COLO829 (cell line): ENCODE data around the gene ZNF10.

ENCODE experiments used
- DNase-seq: peaks from one replicate; pipeline ENCODE4 v3.0.0; 2012; ENCODE audit warnings: low spot score

The ZNF10 gene

DNA sequence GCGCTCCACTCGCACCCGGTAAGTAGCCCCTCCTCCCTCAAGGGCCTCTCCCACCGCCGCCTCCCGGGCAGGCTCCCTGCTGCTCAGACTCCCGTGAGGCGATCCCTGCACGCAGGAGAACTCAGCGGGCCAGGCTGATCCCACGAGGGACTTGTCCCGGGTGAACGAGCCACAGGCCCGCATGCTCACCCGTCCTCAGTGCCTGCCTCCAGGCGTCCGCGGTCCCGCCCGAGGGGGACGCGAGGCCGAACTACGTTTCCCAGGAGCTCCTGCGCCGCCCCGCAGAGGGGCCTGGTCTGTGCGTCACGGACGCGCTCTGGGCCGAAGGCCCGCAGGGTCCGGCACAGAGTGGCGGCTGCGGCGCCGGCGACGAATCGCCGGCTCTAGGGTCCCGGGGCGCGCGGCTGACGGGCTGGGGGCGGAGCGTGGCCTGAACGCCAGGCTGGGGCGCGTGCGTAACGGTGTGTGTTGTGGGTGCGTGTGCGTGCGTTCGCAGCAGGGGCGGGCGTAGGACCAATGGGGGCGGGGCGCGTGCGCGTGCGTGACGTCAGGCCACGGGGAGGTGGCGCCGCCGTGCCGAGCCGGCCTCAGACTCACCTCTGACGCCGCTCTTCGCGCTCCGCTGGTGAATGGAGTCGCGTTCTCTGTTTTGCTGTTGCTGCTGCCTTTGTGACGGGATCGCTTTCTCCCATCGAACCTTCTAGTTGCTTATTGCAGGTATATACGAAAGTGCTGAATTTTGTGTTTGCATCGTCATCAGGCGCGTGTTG is at the start of gene ZNF10, which contains the start of gene ZNF891:
Gene ZNF10, plus strand, starts transcription at position 590 of the 770 bp plus-strand sequence. CDS start 13,866 bp downstream, outside the sequence.
Gene ZNF891, minus strand, starts transcription at position 237 of the 770 bp plus-strand sequence. CDS start 8,356 bp downstream, outside the sequence.
- peak; percentile 73 for DNase-seq

DNA sequence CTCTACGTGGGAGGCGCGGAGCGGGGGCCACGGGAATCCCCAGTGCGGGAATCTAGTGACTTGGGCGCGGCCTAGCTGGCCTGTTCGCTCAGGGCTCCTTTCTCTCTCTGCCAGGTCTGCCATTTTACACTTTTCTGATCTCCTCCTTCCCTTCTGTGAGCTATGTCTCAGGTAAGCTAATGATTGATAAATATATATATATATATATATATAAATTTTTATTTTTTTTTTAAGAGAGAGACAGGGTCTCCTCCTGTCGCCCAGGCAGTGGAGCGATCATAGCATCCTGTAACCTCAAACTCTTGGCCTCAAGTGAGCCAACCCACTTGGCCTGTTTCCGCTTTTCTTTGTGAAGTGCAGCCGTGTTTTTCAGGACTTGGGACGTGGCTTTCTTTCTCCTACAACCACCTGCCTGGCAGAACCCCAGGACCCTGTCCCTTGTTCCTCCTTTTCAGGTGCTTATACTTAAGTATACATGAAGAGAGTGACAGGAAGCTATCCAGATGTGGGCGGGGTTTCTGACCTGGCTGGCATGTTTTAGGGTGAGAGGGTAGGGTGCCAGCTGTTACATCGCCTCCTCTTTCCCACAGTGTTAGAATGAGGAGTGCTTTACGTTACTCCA is 49.2 kb upstream of the ZNF10 start:
- peak; percentile 7 for DNase-seq

DNA sequence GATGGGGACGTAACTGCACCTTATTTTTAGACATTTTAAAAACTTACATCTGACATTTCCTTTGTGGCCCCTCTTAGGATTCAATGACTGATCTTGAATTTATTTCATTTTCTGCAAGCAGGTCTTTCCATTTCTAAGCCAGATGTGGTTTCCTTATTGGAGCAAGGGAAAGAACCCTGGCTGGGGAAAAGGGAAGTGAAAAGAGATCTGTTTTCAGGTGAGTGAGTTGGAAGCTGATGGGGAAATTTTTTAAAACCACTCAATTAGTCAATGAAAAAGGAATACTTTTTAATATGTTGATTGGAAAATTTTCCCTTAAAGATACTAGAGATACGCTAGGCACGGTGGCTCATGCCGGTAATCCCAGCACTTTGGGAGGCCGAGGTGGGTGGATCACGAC is 47.1 kb upstream of the ZNF10 start:
- DNase-seq = no peak

DNA sequence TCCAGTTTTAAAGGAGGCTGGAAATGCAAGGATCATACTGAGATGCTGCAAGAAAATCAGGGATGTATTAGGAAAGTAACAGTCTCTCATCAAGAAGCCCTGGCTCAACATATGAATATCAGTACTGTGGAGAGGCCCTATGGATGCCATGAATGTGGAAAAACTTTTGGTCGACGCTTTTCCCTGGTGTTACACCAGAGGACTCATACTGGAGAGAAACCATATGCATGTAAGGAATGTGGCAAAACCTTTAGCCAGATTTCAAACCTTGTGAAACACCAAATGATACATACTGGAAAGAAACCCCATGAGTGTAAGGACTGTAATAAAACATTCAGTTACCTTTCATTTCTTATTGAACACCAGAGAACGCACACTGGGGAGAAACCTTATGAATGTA is 24.8 kb upstream of the ZNF10 start:
- no peak for DNase-seq

DNA sequence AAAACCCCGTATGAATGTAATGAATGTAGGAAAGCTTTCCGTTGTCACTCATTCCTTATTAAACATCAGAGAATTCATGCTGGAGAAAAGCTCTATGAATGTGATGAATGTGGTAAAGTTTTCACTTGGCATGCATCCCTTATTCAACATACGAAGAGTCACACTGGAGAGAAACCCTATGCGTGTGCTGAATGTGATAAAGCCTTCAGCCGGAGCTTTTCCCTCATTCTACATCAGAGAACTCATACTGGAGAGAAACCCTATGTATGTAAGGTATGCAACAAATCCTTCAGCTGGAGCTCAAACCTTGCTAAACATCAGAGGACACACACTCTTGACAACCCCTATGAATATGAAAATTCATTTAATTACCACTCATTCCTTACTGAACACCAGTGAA is 24.2 kb upstream of the ZNF10 start:
- no peak for DNase-seq

DNA sequence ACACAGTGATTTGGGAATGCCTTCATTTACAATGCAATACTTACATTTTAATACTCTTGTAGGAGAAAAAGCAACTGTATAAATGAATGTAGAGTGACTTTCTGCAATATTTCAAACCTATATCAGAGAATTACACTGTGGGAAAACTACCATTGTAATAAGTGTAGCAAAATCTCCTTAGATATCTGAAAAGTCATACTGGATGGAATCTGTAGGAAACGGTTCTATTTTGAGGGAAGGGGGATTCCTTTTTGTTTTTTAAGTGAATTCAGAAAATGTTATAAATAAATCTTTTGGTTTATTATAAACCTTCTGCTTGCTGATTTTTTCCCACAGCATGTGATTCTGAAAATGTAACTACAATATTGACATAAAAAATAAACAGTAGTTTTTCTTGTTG is 23.3 kb upstream of the ZNF10 start:
- DNase-seq = no peak

DNA sequence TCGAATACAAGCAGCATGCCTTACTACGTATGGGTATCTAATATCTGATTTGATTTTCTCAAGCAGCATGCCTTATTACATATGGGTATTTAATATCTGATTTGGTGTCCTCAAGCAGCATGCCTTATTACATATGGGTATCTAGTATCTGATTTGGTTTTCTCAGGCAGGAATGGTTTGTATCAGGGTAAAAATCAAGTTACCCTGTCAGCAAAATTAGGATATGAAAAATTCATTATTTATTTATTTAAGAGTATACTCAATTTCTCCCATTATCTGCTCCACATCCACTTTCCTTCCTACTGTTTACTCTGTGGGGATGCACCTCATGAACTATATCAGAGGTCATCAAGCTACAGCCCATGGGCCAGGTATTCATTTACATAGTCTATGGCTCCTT is 22.3 kb upstream of the ZNF10 start:
- no peak for DNase-seq

DNA sequence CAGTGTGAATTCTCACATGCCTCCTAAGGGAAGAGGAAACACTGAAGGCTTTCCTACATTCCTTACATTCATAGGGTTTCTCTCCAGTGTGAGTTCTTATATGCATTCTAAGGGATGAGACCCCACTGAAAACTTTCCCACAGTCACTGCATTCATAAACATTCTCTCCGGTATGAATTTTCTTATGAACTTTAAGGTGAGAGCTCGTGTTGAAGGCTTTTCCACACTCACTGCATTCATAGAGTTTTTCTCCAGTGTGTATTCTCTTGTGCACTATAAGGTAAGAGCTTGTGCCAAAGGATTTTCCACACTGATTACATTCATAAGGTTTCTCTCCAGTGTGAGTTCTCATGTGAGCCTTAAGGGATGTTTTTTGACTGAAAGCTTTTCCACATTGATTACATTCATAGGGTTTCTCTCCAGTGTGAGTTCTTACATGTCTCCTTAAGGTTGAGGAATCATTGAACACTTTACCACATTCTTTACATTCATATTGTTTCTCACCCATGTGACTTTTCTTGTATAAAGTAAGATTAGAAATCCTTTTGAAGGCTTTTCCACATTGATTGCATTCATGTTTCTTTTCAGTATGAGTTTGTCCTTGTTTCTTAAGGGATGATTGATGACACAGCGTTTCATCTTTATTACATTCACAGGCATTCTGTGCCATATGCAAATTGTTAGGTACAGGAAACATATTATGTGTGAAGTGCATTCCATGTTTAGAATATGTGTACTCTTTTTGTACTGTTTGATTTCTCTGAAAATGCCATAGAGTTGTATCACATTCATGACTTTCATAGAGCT is 9.8 kb upstream of the ZNF10 start:
- no peak for DNase-seq

DNA sequence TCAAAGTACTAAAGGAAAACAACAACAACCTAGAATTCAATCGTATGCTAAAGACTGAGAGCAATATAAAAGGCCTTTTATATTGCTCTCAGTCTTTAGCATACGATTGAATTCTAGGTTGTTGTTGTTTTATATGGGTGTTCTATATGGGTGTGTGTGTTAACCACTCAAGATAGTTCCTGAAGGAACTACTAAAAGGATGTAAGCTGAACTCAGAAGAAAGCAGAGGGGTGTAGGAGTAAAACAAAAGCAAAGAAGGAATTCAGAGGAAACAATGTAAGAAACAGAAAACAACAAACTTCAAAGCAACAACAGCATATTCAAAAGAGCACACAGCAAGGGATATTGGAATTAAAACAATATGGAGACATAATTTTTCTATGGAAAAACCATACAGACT is 5.8 kb upstream of the ZNF10 start:
- DNase-seq = no peak

DNA sequence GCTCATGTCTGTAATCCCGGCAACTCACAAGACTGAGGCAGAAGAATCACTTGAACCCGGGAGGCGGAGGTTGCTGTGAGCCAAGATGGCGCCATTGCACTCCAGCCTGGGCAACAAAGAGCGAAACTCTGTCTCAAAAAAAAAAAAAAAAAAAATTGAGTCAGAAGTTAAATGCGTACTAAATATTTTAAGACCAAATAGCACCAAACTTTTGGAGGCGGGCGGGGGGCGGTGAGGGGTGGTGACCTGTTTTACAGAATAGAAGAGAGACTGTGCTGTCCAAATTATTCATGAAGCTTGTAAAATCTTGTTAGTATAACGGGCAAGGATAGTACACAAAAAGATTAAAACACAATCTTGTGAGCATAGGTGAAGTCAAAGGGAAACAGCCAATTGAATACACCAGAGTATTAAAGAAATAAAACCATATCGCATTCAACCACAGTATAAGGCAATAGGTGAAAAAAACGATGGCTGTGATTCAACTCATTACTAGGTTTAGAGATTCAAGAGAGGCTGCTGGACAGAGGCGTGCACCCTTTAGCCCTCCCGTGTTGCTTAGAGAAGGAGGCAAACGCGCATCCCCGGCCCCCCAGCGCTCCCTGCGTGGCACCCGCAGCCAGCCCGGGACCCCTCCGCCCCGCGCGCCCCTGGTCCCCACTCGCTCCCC is 924 bp upstream of the ZNF10 start:
- DNase-seq = no peak

DNA sequence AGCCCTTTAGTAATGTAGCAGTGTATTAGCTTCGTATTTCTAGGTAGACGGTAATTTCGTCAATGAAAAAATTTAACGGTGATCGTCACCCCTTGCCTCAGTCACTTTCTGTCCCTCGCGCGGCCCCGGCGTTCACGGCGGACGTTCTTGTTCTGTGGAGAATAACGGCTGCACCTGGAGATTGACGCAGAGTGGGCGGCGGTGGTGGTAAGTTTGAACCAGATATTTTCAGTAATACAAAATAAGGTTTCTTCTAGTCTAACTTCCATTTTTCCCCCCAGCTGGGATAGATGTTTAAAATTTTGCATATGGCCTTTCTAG is 341 bp downstream of the ZNF10 start:
- no peak for DNase-seq

DNA sequence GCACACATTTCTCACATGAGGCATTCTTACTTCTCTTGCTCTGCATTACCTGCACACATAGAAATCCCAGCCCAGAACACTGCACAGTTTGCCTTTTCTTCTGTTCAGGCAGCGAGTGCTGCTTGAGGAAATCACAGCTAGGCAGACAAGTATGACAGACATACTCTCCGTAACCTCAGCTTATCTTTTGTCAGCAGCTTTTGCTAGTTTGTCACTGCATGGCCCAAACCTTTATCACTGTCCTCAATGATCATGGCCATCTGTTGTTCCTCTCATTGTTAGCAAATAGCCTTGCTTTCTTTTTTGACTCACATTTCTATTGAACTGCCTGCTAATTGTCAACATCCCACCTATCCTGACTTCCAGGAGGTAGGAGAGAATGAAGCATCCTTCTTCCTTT is 5.3 kb downstream of the ZNF10 start:
- DNase-seq = no peak

DNA sequence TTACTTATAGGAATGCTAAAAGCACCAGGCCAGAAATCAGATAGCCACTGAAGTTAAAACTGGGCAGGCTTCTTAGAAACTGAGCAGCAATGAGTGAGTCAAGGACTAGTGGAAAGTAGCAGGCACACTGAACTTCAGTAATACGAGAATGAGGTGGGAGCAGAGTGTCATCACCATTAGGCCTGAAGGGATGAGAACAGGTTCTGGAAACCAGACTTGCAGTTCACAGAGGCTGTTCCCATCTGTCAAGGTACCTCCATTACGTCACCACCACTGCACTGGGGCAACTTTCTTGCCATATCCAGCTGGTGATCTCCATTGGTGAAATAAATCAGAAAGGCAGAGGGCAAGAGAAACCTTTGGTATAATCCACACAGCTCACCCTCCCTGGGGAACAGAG is 15.6 kb downstream of the ZNF10 start:
- no peak for DNase-seq

DNA sequence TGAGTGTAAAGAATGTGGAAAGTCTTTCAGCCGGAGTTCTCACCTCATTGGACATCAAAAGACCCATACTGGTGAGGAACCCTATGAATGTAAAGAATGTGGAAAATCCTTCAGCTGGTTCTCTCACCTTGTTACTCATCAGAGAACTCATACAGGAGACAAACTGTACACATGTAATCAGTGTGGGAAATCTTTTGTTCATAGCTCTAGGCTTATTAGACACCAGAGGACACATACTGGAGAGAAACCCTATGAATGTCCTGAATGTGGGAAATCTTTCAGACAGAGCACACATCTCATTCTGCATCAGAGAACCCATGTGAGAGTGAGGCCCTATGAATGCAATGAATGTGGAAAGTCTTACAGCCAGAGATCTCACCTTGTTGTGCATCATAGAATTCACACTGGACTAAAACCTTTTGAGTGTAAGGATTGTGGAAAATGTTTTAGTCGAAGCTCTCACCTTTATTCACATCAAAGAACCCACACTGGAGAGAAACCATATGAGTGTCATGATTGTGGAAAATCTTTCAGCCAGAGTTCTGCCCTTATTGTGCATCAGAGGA is 25.8 kb downstream of the ZNF10 start:
- no peak for DNase-seq

DNA sequence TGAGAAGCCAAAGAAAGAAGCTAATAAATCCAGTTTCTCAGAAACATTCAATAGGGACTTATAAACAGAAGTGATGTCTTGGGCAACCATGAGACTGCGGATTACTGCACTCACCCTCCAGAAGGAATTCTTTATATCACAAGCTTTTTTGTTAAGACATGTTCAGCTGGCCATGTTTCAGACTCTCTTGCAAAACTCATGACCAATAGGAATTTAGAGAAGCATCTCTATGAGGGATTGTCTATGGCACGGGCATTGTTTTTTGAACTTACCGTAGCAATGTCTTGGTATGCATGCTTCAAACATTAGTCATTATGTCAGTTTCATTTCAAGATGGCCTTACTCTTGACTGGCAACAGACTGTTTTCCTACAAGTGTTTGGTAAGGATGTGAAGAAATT is 35.3 kb downstream of the ZNF10 start:
- no peak for DNase-seq

DNA sequence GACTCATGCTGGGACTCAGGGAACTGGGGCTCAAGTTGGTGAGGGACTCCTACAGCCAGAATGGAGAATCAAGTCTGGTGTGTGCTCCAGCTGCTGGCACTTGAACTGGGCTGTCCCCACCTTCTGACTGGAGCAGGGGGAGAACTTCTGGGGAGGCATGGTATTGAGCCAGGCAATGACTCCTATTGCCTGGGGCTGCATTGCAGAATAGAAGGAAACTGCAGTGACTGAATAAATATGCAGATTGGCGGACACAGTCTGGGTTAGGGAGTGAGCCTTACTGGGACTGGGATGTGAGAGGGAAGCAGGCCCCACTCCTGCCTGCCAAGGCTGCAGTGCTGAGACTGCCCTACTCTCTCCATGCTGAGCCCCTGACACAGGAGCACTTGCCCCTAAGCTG is 42.1 kb downstream of the ZNF10 start:
- DNase-seq = no peak

DNA sequence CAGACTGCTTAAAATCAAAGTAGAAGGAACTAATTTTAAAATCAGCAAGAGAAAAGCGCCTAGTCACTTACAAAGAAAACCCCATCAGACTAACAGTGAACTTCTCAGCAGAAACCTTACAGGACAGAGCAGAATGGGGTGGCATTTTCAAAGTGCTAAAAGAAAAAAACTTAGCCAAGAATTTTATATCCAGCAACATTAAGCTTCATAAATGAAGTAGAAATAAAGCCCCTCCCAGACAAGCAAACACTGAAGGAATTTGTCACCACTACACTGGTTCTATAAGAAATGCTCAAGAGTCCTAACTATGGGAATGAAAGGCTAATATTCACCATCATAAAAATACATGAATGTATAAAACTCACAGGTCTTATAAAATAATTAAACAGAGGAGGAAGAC is 44.5 kb downstream of the ZNF10 start:
- DNase-seq = no peak

DNA sequence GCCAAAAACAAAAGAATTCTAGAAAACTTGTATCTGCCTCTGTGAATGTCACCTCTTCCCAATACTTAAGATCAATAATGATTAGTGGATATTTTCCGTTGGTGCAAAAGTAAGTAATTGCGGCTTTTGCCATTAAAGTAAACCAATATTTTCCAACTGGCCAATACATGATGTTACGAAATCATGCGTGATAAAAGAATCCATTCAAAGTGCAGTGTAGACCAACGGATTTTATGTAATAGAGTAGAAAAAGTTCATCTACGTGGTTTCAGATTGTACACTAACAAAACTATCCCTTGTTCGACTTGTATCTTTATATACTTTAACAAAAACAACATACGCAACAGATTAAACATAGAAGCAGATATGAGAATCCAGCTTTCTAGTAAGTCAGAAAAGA is 50.2 kb downstream of the ZNF10 start:
- DNase-seq = no peak

DNA sequence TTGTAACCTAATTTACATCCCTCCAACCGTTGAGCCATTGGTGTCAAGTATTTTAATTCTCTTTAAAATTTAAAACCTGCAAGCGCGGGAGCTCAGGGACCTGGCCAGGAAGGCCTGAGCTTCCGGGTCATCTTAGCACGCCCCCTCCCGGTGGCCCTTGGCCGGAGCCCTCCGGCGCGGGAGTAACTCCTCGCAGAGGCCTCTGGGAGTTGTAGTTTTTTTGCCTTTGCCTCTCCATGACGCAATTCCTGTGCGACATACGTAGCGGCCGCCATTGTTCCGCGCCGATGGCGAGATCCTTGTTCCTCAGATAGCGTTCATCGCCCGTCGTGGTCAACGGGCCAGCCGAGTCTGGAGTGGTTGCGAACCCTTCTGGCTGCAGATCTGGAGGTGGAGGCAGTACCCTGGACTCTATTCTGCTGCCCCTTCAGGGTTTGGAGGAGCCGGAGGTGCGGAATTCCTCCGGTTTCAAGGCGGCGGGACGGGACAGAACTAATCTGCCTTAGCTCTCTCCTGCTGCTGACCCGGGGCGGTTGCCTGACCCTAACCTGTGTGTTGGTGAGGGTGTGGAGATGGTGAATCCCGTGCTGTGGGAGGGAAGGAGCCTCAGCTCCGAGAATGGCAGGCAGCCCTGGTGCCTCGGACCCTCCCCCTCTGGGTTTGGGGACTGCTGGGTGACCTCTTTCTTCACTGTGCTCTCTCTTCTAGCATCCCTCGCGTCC is 51.0 kb downstream of the ZNF10 start, which contains the start of gene ZNF268:
Gene ZNF268, plus strand, starts transcription at position 258 of the 722 bp plus-strand sequence. CDS start 503 bp downstream, outside the sequence.
- peak; percentile 97 for DNase-seq

DNA sequence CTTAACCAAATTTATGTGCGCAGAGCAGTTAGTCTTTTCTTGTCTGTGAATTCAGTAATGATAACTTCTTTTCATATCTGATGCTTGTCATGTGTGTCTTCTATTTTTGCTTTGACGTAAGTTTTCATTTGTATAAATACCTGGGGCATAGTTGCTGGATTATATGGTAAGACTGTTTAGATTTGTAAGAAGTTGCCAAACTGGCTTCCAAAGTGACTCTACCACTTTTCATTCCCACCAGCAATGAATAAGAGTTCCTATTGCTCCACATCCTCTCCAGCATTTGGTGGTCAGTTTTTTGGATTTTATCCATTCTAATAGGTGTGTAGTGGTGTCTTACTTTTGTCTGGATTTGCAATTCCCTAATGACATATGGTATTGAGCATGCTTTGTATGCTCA is 59.7 kb downstream of the ZNF10 start:
- DNase-seq = no peak

DNA sequence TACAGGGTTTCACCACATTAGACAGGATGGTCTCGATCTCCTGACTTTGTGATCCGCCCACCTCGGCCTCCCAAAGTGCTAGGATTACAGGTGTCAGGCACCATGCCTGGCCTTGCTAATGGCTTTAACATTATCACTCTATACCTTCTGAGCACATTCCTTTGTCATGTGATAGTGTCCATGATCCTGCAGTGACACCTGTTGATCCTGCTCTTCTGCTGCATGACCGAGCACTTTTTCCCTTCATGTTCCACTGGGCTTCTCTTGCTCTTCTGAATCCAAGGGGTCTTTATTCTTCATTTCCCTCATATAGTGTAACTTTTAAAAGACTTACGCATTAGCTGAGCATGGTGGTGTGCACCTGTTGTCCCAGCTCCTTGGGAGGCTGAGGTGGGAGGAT is 62.4 kb downstream of the ZNF10 start:
- DNase-seq = no peak
